Natural killer cell (primary cell): Measurements from ENCODE around the gene STYX. TPM values are rescaled to one million over a fixed set of nuclear protein-coding genes. Genes with fewer than 3 reads are reported as not detected.
A peak's percentile ranks its signal among the peaks of the same experiment; 100 is the strongest.

Experiments
- ATAC-seq, 3 donors: fragments of 150-1000 bp in 2 of 3; fragments of 200-7000 bp in 1 of 3; cut with Tn5 transposase; 1 replicate in 1 of 3; 2 replicates in 2 of 3; pipeline ENCODE4 v1.10.0; 2021; ENCODE audit warnings: mild to moderate bottlenecking in 2 of 3, moderate library complexity in 2 of 3
- DNase-seq, 2 donors: peaks; one replicate each; pipeline versions ENCODE4 v3.0.0 to v3.0.0-alpha.2; 2013 to 2021; ENCODE audit warnings: mixed read lengths in 1 of 2
- H3K27ac ChIP-seq: one replicate; pipeline ENCODE4 v1.5.1; 2013; ENCODE audit warnings: mild to moderate bottlenecking, low read length
- H3K27me3 ChIP-seq: one replicate; pipeline ENCODE4 v1.6.1; 2013; ENCODE audit warnings: low read length; ENCODE audit not compliant: control insufficient read depth, insufficient read depth
- H3K36me3 ChIP-seq: one replicate; pipeline ENCODE4 v1.6.1; 2013; ENCODE audit warnings: low read length; ENCODE audit not compliant: control insufficient read depth, insufficient read depth
- H3K4me1 ChIP-seq: one replicate; pipeline ENCODE4 v1.6.1; 2013; ENCODE audit warnings: low read length; ENCODE audit not compliant: control insufficient read depth, insufficient read depth
- H3K4me3 ChIP-seq: one replicate; pipeline ENCODE4 v1.5.1; 2013; ENCODE audit warnings: low read length
- H3K9me3 ChIP-seq: one replicate; pipeline ENCODE4 v1.6.1; 2013; ENCODE audit warnings: low read length; ENCODE audit not compliant: control insufficient read depth, insufficient read depth
- H3K27ac Mint-ChIP-seq, 2 donors: one replicate each; pipeline ENCODE4 v1.8.0; 2022; ENCODE audit warnings: mild to moderate bottlenecking in 2 of 2, mixed read lengths in 2 of 2, moderate library complexity in 1 of 2
- H3K27me3 Mint-ChIP-seq, 2 donors: one replicate each; pipeline ENCODE4 v1.8.0; 2022; ENCODE audit warnings: low read depth in 2 of 2, mixed read lengths in 2 of 2
- H3K36me3 Mint-ChIP-seq: one replicate; pipeline ENCODE4 v1.8.0; 2022; ENCODE audit warnings: mixed read lengths
- H3K4me1 Mint-ChIP-seq, 2 donors: one replicate each; pipeline ENCODE4 v1.8.0; 2022; ENCODE audit warnings: mixed read lengths in 2 of 2
- H3K4me3 Mint-ChIP-seq: one replicate; pipeline ENCODE4 v1.8.0; 2022; ENCODE audit warnings: mild to moderate bottlenecking, moderate library complexity, mixed read lengths
- H3K9me3 Mint-ChIP-seq, 2 donors: one replicate each; pipeline ENCODE4 v1.8.0; 2022; ENCODE audit warnings: mixed read lengths in 2 of 2
- WGBS: methylation state at CpG from one replicate; pipeline ENCODE4 v1.1.7; 2013; ENCODE audit warnings: missing lambda C conversion rate; ENCODE audit not compliant: insufficient coverage; 5-methylcytosine and 5-hydroxymethylcytosine counted together
- intact Hi-C: fragments of 100-400 bp; cut with micrococcal nuclease; formaldehyde crosslinking; loops from one replicate; pipeline ENCODE4 v1.14.2; 2022
- total RNA-seq, 4 donors: library from RNA; stranded (reverse); fragments of 120-200 nt in 1 of 4; gene quantifications; one replicate each; pipeline versions ENCODE4 v1.2.3 to v1.2.4, GENCODE V29; 2013 to 2022
- TF ChIP-seq, protein P1 (sequence below): fragments of 200-600 bp; IDR thresholded peaks from one replicate; pipeline ENCODE4 v1.8.0; 2022; ENCODE audit warnings: antibody characterized with exemption

Gene STYX
- total RNA-seq, 3 donors from 2014 or later (not counting 1 experiment from before 2014, with no cell fraction given) = 13.3 to 22.9 (median 18.3) TPM

DNA sequence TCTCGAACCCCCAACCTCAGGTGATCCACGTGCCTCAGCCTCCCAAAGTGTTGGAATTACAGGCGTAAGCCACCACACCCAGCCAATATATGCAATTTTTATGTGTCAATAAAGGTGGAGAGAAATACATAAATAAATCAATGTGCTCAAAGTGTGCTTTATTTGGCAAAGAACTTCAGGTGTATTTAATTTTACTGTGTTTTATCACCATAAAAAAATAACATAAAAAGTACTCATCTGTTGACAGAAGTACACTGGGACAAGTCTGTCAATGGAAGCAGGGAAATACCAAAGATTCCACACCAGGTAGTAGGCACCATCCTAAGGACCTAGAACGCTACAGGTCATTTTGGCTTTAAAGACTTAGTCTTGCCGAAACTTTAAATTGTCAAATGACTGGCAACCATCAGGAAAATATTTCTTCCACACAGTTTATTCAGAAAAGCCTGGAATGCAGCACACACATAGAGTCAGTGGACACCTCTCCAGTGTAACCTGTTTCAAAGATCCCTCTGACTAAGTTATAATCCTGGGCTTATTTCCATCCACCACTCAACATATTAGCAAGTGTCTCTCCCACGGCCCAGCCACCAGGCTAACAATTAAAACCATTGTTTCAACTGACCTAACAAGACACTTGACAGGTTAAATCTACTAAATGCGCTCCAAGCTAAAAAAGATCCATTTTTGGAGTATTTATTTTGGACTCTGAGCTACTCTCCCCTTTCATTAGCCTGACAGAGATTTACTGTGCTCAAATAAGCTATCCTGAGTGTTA, 38.8 kb upstream of the STYX start:
- H3K4me1 Mint-ChIP-seq = peaks cover 58 to 65% of the 10 kb centered on the region in 2 donors
- Histone ChIP-seq H3K36me3 (no peaks in the 10 kb centered on the region), H3K27ac (no peak overlapping the region), H3K9me3 (no peaks in the 10 kb centered on the region), H3K27me3 (no peaks in the 10 kb centered on the region), H3K4me1 (peaks cover 15% of the 10 kb centered on the region), H3K4me3 (no peak overlapping the region)
- no peaks in the 10 kb centered on the region for H3K36me3 Mint-ChIP-seq
- intact Hi-C loops = no loop called here
- H3K27me3 Mint-ChIP-seq = no peaks in the 10 kb centered on the region
- TF ChIP-seq, protein P1, sequence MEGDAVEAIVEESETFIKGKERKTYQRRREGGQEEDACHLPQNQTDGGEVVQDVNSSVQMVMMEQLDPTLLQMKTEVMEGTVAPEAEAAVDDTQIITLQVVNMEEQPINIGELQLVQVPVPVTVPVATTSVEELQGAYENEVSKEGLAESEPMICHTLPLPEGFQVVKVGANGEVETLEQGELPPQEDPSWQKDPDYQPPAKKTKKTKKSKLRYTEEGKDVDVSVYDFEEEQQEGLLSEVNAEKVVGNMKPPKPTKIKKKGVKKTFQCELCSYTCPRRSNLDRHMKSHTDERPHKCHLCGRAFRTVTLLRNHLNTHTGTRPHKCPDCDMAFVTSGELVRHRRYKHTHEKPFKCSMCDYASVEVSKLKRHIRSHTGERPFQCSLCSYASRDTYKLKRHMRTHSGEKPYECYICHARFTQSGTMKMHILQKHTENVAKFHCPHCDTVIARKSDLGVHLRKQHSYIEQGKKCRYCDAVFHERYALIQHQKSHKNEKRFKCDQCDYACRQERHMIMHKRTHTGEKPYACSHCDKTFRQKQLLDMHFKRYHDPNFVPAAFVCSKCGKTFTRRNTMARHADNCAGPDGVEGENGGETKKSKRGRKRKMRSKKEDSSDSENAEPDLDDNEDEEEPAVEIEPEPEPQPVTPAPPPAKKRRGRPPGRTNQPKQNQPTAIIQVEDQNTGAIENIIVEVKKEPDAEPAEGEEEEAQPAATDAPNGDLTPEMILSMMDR = no peak
- no peaks in the 10 kb centered on the region for H3K9me3 Mint-ChIP-seq
- H3K4me3 Mint-ChIP-seq = no peak overlapping the region
- no peak for ATAC-seq
- no peak for DNase-seq
- H3K27ac Mint-ChIP-seq = no peak overlapping the region
- 98% methylated on average over 4 of the region's 7 CpGs for WGBS

DNA sequence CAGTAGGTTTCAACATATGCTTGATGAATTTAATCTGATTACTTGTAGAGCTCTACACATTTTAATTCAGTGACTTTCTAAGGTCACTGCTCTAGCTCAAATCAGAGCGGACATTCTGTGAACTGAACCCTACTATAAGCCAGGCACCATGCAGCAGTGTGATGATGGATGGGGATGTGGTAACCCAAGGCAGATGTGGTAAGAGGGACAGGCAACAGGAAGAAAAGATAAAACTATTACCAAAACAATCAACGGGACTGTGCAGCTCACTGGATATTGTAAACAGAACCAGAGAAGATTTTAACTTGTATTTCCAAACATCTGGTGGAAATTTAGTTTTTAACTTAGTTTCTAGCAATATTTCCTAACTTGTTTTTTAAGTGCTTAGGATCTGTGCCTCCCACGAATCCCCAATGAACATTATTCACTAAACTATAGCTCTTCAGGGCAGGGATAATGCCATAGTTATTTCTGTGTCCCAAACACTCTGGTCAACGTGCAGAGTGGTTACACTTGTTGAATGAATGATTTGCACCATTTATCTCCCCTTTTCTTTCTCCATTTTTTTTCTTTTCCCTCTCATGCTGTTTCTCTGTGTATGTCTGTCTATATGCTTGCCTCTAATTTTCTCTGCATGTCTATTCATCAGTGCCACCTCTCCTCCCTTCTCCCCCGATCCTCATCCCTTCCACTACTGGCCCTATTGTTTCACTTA, 37.6 kb upstream of the STYX start:
- TF ChIP-seq, protein P1 = no peak
- Mint-ChIP-seq H3K4me3 (peak overlapping the region; percentile 17), H3K27ac (peak overlapping the region; percentile 2 to 66), H3K27me3 (no peaks in the 10 kb centered on the region), H3K36me3 (no peaks in the 10 kb centered on the region), H3K9me3 (no peaks in the 10 kb centered on the region), H3K4me1 (peaks cover 45 to 54% of the 10 kb centered on the region in 2 donors)
- peak in 1 of 3 donors; percentile 49 for ATAC-seq
- no peak overlapping the region for H3K27ac ChIP-seq
- H3K27me3 ChIP-seq = no peaks in the 10 kb centered on the region
- H3K4me3 ChIP-seq = no peak overlapping the region
- H3K36me3 ChIP-seq = no peaks in the 10 kb centered on the region
- no peaks in the 10 kb centered on the region for H3K9me3 ChIP-seq
- peak in 1 of 2 donors; percentile 41 for DNase-seq
- 44% methylated on average over 4 of the region's 5 CpGs for WGBS
- intact Hi-C loops = no loop called here
- peaks cover 18% of the 10 kb centered on the region for H3K4me1 ChIP-seq

DNA sequence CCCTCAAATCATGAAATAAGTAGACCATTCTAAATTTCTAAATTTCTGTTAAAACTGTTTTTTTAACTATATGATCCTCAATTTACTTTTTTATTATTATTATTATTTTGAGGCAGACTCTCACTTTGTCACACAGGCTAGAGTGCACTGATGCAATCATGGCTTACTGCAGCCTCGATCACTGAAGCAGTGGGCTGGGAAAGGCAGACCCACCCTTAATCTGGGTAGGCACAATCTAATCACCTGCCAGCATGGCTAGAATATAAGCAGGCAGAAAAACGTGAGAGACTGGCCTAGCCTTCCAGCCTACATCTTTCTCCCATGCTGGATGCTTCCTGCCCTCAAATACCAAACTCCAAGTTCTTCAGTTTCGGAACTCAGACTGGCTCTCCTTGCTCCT, 36.9 kb upstream of the STYX start:
- peak overlapping the region; percentile 2 to 66 for H3K27ac Mint-ChIP-seq
- Histone ChIP-seq H3K27me3 (no peaks in the 10 kb centered on the region), H3K9me3 (no peaks in the 10 kb centered on the region), H3K27ac (no peak overlapping the region), H3K4me3 (no peak overlapping the region), H3K36me3 (no peaks in the 10 kb centered on the region), H3K4me1 (peaks cover 18% of the 10 kb centered on the region)
- H3K4me1 Mint-ChIP-seq = peaks cover 44 to 48% of the 10 kb centered on the region in 2 donors
- TF ChIP-seq, protein P1 = no peak
- ATAC-seq = no peak
- DNase-seq = no peak
- H3K27me3 Mint-ChIP-seq = no peaks in the 10 kb centered on the region
- peak overlapping the region; percentile 17 for H3K4me3 Mint-ChIP-seq
- intact Hi-C loops = no loop called here
- WGBS = 83% methylated on average over 3 of the region's 3 CpGs
- H3K9me3 Mint-ChIP-seq = no peaks in the 10 kb centered on the region
- H3K36me3 Mint-ChIP-seq = no peaks in the 10 kb centered on the region
